GM23338 (cell line): ENCODE results near the gene FUT8. TPM values are rescaled to one million over a fixed set of nuclear protein-coding genes. Genes with fewer than 3 reads are reported as not detected.

Experiments used
- ATAC-seq: fragments of 200-7000 bp; cut with Tn5 transposase; 3 replicates; pipeline ENCODE4 v1.9.1; 2020
- DNase-seq: peaks from one replicate; pipeline ENCODE4 v3.0.0-alpha.2; 2015; ENCODE audit warnings: low spot score
- H2AFZ ChIP-seq: fragments of 200-600 bp; sonication (generic); 2 replicates; pipeline ENCODE4 v1.8.0; 2016; ENCODE audit warnings: antibody characterized with exemption, mild to moderate bottlenecking, moderate library complexity
- H3F3A ChIP-seq: fragments of 200-600 bp; sonication (generic); replicated peaks from 2 replicates; pipeline ENCODE4 v1.8.0; 2017; ENCODE audit warnings: antibody characterized with exemption, mixed run types, low read depth
- H3K27ac ChIP-seq: fragments of 200-600 bp; sonication (generic); 2 replicates; pipeline ENCODE4 v1.6.1; 2016; ENCODE audit warnings: low read depth
- H3K27me3 ChIP-seq: fragments of 200-600 bp; sonication (generic); 2 replicates; pipeline ENCODE4 v1.8.0; 2016; ENCODE audit warnings: mild to moderate bottlenecking, mixed run types, moderate library complexity; ENCODE audit not compliant: insufficient read depth
- H3K36me3 ChIP-seq: fragments of 200-600 bp; sonication (generic); 2 replicates; pipeline ENCODE4 v1.8.0; 2016; ENCODE audit warnings: mild to moderate bottlenecking; ENCODE audit not compliant: insufficient read depth
- H3K4me1 ChIP-seq: fragments of 200-600 bp; sonication (generic); 2 replicates; pipeline ENCODE4 v1.8.0; 2016; ENCODE audit warnings: mild to moderate bottlenecking, moderate library complexity; ENCODE audit not compliant: insufficient read depth
- H3K4me2 ChIP-seq: fragments of 200-600 bp; sonication (generic); 2 replicates; pipeline ENCODE4 v1.7.1; 2017; ENCODE audit warnings: mixed run types
- H3K4me3 ChIP-seq: fragments of 200-600 bp; sonication (generic); 2 replicates; pipeline ENCODE4 v1.6.1; 2016; ENCODE audit warnings: mixed run types
- H3K79me2 ChIP-seq: fragments of 200-600 bp; sonication (generic); replicated peaks from 2 replicates; pipeline ENCODE4 v1.8.0; 2017; ENCODE audit warnings: mild to moderate bottlenecking; ENCODE audit not compliant: insufficient read depth
- H3K9me2 ChIP-seq: fragments of 200-600 bp; sonication (generic); 2 replicates; pipeline ENCODE4 v1.8.0; 2017; ENCODE audit not compliant: insufficient read depth
- H4K20me1 ChIP-seq: fragments of 200-600 bp; sonication (generic); replicated peaks from 2 replicates; pipeline ENCODE4 v1.8.0; 2017; ENCODE audit warnings: mild to moderate bottlenecking; ENCODE audit not compliant: insufficient read depth
- H3K27ac Mint-ChIP-seq: 2 replicates; pipeline ENCODE4 v1.8.0; 2020; ENCODE audit warnings: inconsistent platforms, mild to moderate bottlenecking, moderate library complexity, mixed read lengths
- H3K27me3 Mint-ChIP-seq: 3 replicates; pipeline ENCODE4 v1.8.0; 2022; ENCODE audit warnings: low read depth, mild to moderate bottlenecking, moderate library complexity, mixed read lengths, inconsistent platforms; ENCODE audit not compliant: insufficient read depth, poor library complexity
- H3K36me3 Mint-ChIP-seq: 3 replicates; pipeline ENCODE4 v1.8.0; 2021; ENCODE audit warnings: low read depth, mild to moderate bottlenecking, inconsistent platforms, moderate library complexity, mixed read lengths
- H3K4me1 Mint-ChIP-seq: 3 replicates; pipeline ENCODE4 v1.8.0; 2020; ENCODE audit warnings: mild to moderate bottlenecking, inconsistent platforms, mixed read lengths
- H3K4me3 Mint-ChIP-seq: 3 replicates; pipeline ENCODE4 v1.8.0; 2021; ENCODE audit warnings: moderate library complexity, mild to moderate bottlenecking, inconsistent platforms, mixed read lengths
- H3K9me3 Mint-ChIP-seq: 3 replicates; pipeline ENCODE4 v1.8.0; 2020; ENCODE audit warnings: moderate library complexity, mild to moderate bottlenecking, inconsistent platforms, mixed read lengths
- CREB1 ChIP-seq: fragments of 250-450 bp; sonication (Bioruptor Pico); IDR thresholded peaks from 2 replicates; pipeline ENCODE4 v1.5.0; 2020; ENCODE audit warnings: low read depth, mild to moderate bottlenecking, moderate library complexity
- EZH2 ChIP-seq: fragments of 200-600 bp; sonication (generic); IDR thresholded peaks from one replicate; pipeline ENCODE4 v1.8.0; 2017; ENCODE audit warnings: antibody characterized with exemption, mild to moderate bottlenecking, low read depth; ENCODE audit not compliant: unreplicated experiment
- JUNB ChIP-seq: IDR thresholded peaks from one replicate; pipeline ENCODE4 v1.6.1; 2016; ENCODE audit warnings: antibody characterized with exemption; ENCODE audit not compliant: unreplicated experiment
- POLR2AphosphoS5 ChIP-seq: IDR thresholded peaks from 2 replicates; pipeline ENCODE4 v1.6.1; 2016; ENCODE audit warnings: antibody characterized with exemption, low read depth
- STAT1 ChIP-seq: IDR thresholded peaks from one replicate; pipeline ENCODE4 v1.6.1; 2016; ENCODE audit warnings: antibody characterized with exemption; ENCODE audit not compliant: unreplicated experiment
- ZNF331 ChIP-seq: fragments of 250-450 bp; sonication (Bioruptor Pico); IDR thresholded peaks from 2 replicates; pipeline ENCODE4 v1.5.0; 2020; ENCODE audit warnings: low read depth, mild to moderate bottlenecking, moderate library complexity
- ZNF462 ChIP-seq: fragments of 250-450 bp; sonication (Bioruptor Pico); IDR thresholded peaks from 2 replicates; pipeline ENCODE4 v1.5.0; 2020; ENCODE audit warnings: mild to moderate bottlenecking, moderate library complexity
- polyA plus RNA-seq: library from polyadenylated mRNA; unstranded; fragments of >200 nt; fragmentation: Nextera tagmentation; extraction: Ambion mirVana; gene quantifications from 2 replicates; pipeline ENCODE4 v1.2.1, GENCODE V29; 2016
- total RNA-seq: library from RNA; depleted of rRNA; stranded (reverse); fragments of >200 nt; shearing (Covaris generic); gene quantifications from 2 replicates; pipeline ENCODE4 v1.2.3, GENCODE V29; 2014
- TF ChIP-seq, protein P1 (sequence below), 2 experiments: fragments of 200-600 bp in 1 of 2; sonication (generic) in 1 of 2; conservative IDR thresholded peaks; 2 replicates each; pipeline versions ENCODE4 v1.5.1 to v1.6.1; 2016 to 2017; ENCODE audit warnings: antibody characterized with exemption in 2 of 2, low read depth in 2 of 2, mild to moderate bottlenecking in 2 of 2, moderate library complexity in 1 of 2

The FUT8 gene
- total and polyA plus RNA-seq, 2 experiments from 2014 or later, result 8.2 to 23.2 TPM

DNA sequence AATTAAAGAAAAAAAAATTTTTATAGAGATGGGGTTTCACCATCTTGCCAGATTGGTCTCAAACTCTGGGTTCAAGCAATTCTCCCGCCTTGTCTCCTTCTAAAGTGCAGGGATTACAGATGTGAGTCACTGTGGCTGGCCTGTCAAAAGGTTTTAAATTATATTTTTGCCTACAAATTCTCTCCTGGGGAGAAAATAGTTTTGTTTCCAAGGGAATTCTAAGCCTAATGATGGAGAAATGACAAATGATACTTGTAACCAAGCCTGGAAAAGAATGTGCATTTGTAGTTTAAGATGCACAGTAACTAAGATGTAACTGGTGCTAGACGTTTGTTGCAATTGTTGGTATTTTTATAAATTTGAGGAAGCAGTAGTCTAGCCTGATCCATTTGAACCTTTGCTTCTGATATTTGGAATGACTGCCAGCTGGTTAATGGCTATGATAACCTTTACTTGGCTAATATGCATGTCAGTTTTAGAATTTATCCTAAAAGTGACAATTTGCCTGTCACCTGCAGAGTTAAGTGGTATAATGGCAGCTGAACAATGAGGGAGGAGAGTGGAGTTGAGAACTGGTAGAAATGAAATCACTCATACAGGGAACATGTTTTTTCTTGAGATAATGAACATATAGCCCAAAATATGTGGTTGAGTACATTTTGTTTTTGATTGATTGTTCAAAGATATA, 148.0 kb downstream of the FUT8 start:
- Histone ChIP-seq H3K4me1 (peaks cover 20% of the 10 kb centered on the region), H3K36me3 (no peaks in the 10 kb centered on the region), H3K27me3 (no peaks in the 10 kb centered on the region), H3K27ac (no peak overlapping the region), H3K4me3 (no peak overlapping the region), H3F3A (no peaks in the 10 kb centered on the region), H2AFZ (no peak overlapping the region), H3K9me2 (no peaks in the 10 kb centered on the region), H3K4me2 (no peak overlapping the region), H4K20me1 (no peaks in the 10 kb centered on the region), H3K79me2 (no peaks in the 10 kb centered on the region)
- DNase-seq (no peak), ATAC-seq (no peak)
- no peak overlapping the region for H3K4me3 Mint-ChIP-seq
- peaks cover 3% of the 10 kb centered on the region; the same call in 2 of the 3 replicates for H3K36me3 Mint-ChIP-seq
- no peaks in the 10 kb centered on the region for H3K27me3 Mint-ChIP-seq
- peaks cover 14% of the 10 kb centered on the region; the same call in 2 of the 3 replicates for H3K4me1 Mint-ChIP-seq
- TF ChIP-seq, protein P1, sequence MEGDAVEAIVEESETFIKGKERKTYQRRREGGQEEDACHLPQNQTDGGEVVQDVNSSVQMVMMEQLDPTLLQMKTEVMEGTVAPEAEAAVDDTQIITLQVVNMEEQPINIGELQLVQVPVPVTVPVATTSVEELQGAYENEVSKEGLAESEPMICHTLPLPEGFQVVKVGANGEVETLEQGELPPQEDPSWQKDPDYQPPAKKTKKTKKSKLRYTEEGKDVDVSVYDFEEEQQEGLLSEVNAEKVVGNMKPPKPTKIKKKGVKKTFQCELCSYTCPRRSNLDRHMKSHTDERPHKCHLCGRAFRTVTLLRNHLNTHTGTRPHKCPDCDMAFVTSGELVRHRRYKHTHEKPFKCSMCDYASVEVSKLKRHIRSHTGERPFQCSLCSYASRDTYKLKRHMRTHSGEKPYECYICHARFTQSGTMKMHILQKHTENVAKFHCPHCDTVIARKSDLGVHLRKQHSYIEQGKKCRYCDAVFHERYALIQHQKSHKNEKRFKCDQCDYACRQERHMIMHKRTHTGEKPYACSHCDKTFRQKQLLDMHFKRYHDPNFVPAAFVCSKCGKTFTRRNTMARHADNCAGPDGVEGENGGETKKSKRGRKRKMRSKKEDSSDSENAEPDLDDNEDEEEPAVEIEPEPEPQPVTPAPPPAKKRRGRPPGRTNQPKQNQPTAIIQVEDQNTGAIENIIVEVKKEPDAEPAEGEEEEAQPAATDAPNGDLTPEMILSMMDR (conservative IDR thresholded peaks at IDR 0.05; ENCODE audit: low read depth in 2 of 2), result no peak
- TF ChIP-seq ZNF462 (CRISPR knock-in tag) (no peak), ZNF331 (no peak), JUNB (no peak), POLR2AphosphoS5 (no peak), STAT1 (no peak), CREB1 (CRISPR knock-in tag) (no peak), EZH2 (no peak)
- no peak overlapping the region for H3K27ac Mint-ChIP-seq
- no peaks in the 10 kb centered on the region for H3K9me3 Mint-ChIP-seq
